ENCODE data around the gene MMD. TPM values are rescaled to one million over a fixed set of nuclear protein-coding genes. Genes with fewer than 3 reads are reported as not detected.

The MMD gene
- total and polyA plus RNA-seq, 2 of the 13 experiments (the other 11 are each of a cell fraction or from before 2014, with no cell fraction given), result 121 to 225 TPM

- TF ChIP-seq ZNF674 (CRISPR knock-in tag; IDR thresholded peaks at IDR 0.05; ENCODE audit: low read depth) (no peak), ZNF280D (CRISPR knock-in tag; IDR thresholded peaks at IDR 0.05) (peak; percentile 92), RBAK (CRISPR knock-in tag; IDR thresholded peaks at IDR 0.05) (no peak), HES4 (CRISPR knock-in tag; IDR thresholded peaks at IDR 0.05; ENCODE audit: borderline replicate concordance) (no peak), TAF15 (IDR thresholded peaks at IDR 0.05; ENCODE audit: low read depth, low read length, poor library complexity, severe bottlenecking) (no peak), SMYD3 (CRISPR knock-in tag; IDR thresholded peaks at IDR 0.05) (no peak), SCMH1 (CRISPR knock-in tag; IDR thresholded peaks at IDR 0.05; ENCODE audit: borderline replicate concordance) (no peak), RCOR2 (CRISPR knock-in tag; IDR thresholded peaks at IDR 0.05) (peak; percentile 91), CTCF (CRISPR knock-in tag; IDR thresholded peaks at IDR 0.05) (no peak)
- TF ChIP-seq, protein P1, sequence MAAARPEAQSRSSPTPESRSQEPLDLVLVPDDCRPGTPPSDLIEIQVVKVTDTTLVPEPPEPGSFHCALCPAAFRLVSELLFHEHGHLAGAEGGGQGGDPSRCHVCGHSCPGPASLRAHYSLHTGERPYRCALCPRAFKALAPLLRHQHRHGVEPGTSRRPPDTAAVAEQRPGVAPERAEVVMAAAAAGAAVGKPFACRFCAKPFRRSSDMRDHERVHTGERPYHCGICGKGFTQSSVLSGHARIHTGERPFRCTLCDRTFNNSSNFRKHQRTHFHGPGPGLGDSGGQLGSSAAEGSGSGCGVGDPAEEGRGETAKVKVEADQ (CRISPR knock-in tag; IDR thresholded peaks at IDR 0.05; ENCODE audit: borderline replicate concordance), result no peak
- TF ChIP-seq, protein P2, sequence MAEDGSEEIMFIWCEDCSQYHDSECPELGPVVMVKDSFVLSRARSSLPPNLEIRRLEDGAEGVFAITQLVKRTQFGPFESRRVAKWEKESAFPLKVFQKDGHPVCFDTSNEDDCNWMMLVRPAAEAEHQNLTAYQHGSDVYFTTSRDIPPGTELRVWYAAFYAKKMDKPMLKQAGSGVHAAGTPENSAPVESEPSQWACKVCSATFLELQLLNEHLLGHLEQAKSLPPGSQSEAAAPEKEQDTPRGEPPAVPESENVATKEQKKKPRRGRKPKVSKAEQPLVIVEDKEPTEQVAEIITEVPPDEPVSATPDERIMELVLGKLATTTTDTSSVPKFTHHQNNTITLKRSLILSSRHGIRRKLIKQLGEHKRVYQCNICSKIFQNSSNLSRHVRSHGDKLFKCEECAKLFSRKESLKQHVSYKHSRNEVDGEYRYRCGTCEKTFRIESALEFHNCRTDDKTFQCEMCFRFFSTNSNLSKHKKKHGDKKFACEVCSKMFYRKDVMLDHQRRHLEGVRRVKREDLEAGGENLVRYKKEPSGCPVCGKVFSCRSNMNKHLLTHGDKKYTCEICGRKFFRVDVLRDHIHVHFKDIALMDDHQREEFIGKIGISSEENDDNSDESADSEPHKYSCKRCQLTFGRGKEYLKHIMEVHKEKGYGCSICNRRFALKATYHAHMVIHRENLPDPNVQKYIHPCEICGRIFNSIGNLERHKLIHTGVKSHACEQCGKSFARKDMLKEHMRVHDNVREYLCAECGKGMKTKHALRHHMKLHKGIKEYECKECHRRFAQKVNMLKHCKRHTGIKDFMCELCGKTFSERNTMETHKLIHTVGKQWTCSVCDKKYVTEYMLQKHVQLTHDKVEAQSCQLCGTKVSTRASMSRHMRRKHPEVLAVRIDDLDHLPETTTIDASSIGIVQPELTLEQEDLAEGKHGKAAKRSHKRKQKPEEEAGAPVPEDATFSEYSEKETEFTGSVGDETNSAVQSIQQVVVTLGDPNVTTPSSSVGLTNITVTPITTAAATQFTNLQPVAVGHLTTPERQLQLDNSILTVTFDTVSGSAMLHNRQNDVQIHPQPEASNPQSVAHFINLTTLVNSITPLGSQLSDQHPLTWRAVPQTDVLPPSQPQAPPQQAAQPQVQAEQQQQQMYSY (CRISPR knock-in tag; IDR thresholded peaks at IDR 0.05), result peak; percentile 60; the same call in 1 of the 2 replicates
- TF ChIP-seq, protein P3, sequence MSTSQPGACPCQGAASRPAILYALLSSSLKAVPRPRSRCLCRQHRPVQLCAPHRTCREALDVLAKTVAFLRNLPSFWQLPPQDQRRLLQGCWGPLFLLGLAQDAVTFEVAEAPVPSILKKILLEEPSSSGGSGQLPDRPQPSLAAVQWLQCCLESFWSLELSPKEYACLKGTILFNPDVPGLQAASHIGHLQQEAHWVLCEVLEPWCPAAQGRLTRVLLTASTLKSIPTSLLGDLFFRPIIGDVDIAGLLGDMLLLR (CRISPR knock-in tag; IDR thresholded peaks at IDR 0.05), result no peak
- TF ChIP-seq, protein P4, sequence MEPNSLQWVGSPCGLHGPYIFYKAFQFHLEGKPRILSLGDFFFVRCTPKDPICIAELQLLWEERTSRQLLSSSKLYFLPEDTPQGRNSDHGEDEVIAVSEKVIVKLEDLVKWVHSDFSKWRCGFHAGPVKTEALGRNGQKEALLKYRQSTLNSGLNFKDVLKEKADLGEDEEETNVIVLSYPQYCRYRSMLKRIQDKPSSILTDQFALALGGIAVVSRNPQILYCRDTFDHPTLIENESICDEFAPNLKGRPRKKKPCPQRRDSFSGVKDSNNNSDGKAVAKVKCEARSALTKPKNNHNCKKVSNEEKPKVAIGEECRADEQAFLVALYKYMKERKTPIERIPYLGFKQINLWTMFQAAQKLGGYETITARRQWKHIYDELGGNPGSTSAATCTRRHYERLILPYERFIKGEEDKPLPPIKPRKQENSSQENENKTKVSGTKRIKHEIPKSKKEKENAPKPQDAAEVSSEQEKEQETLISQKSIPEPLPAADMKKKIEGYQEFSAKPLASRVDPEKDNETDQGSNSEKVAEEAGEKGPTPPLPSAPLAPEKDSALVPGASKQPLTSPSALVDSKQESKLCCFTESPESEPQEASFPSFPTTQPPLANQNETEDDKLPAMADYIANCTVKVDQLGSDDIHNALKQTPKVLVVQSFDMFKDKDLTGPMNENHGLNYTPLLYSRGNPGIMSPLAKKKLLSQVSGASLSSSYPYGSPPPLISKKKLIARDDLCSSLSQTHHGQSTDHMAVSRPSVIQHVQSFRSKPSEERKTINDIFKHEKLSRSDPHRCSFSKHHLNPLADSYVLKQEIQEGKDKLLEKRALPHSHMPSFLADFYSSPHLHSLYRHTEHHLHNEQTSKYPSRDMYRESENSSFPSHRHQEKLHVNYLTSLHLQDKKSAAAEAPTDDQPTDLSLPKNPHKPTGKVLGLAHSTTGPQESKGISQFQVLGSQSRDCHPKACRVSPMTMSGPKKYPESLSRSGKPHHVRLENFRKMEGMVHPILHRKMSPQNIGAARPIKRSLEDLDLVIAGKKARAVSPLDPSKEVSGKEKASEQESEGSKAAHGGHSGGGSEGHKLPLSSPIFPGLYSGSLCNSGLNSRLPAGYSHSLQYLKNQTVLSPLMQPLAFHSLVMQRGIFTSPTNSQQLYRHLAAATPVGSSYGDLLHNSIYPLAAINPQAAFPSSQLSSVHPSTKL (CRISPR knock-in tag; IDR thresholded peaks at IDR 0.05), result peak; percentile 89
Measured at GRCh38 chr17:55407641-55408566, 13.7 kb downstream of the MMD start (continued).
